CD14-positive monocyte (primary cell): ENCODE data around the gene ABCC4. TPM values are rescaled to one million over a fixed set of nuclear protein-coding genes. Genes with fewer than 3 reads are reported as not detected.

Experiments
- DNase-seq, 3 donors: peaks; one replicate each; pipeline ENCODE4 v3.0.0-alpha.2; 2011 to 2022
- H2AFZ ChIP-seq: 2 replicates; pipeline ENCODE4 v1.6.0; 2012; ENCODE audit warnings: mild to moderate bottlenecking, low read depth, low read length, inconsistent platforms; ENCODE audit not compliant: insufficient read depth, poor library complexity, severe bottlenecking
- H3K27ac ChIP-seq, 2 donors: 1 replicate in 1 of 2; 2 replicates in 1 of 2; pipeline ENCODE4 v1.5.1; 2012 to 2013; ENCODE audit warnings: low read length in 2 of 2, control low read depth in 1 of 2, inconsistent platforms in 1 of 2, low read depth in 1 of 2, mild to moderate bottlenecking in 1 of 2
- H3K27me3 ChIP-seq, 2 donors: one replicate each; pipeline versions ENCODE4 v1.6.0 to v1.6.1; 2011 to 2013; ENCODE audit warnings: low read length in 2 of 2; ENCODE audit not compliant: control insufficient read depth in 2 of 2, insufficient read depth in 2 of 2
- H3K36me3 ChIP-seq, 2 donors: replicated peaks in 1 of 2; 1 replicate in 1 of 2; 2 replicates in 1 of 2; pipeline versions ENCODE4 v1.5.1 to v1.6.1; 2012 to 2013; ENCODE audit warnings: low read length in 2 of 2, control low read depth in 1 of 2, inconsistent platforms in 1 of 2, mild to moderate bottlenecking in 1 of 2; ENCODE audit not compliant: insufficient read depth in 2 of 2, control insufficient read depth in 1 of 2
- H3K4me1 ChIP-seq, 2 donors: 1 replicate in 1 of 2; 2 replicates in 1 of 2; pipeline versions ENCODE4 v1.5.1 to v1.6.1; 2012 to 2013; ENCODE audit warnings: low read length in 2 of 2, control low read depth in 1 of 2, inconsistent platforms in 1 of 2, mild to moderate bottlenecking in 1 of 2, moderate library complexity in 1 of 2; ENCODE audit not compliant: insufficient read depth in 2 of 2, control insufficient read depth in 1 of 2
- H3K4me2 ChIP-seq: replicated peaks from 2 replicates; pipeline ENCODE3; 2012; ENCODE audit warnings: low read length, moderate library complexity, mild to moderate bottlenecking; ENCODE audit not compliant: poor library complexity, severe bottlenecking; ENCODE audit errors: extremely low read depth
- H3K4me3 ChIP-seq, 3 experiments: fragments of 200-600 bp in 1 of 3; sonication (generic) in 1 of 3; replicated peaks in 1 of 3; 1 replicate in 2 of 3; 2 replicates in 1 of 3; pipeline ENCODE4 v1.5.1; 2011 to 2013; ENCODE audit warnings: low read length in 3 of 3, mild to moderate bottlenecking in 3 of 3, control low read depth in 2 of 3, low read depth in 2 of 3, inconsistent platforms in 1 of 3, moderate library complexity in 1 of 3
- H3K79me2 ChIP-seq: 2 replicates; pipeline ENCODE4 v1.6.0; 2012; ENCODE audit warnings: mild to moderate bottlenecking, control low read depth, inconsistent platforms, low read length, moderate library complexity; ENCODE audit not compliant: insufficient read depth
- H3K9ac ChIP-seq: 2 replicates; pipeline ENCODE4 v1.6.0; 2017; ENCODE audit warnings: low read length, mild to moderate bottlenecking; ENCODE audit not compliant: insufficient read depth, poor library complexity, severe bottlenecking
- H3K9me3 ChIP-seq, 2 donors: replicated peaks in 1 of 2; 1 replicate in 1 of 2; 2 replicates in 1 of 2; pipeline versions ENCODE4 v1.5.1 to v1.6.1; 2012 to 2013; ENCODE audit warnings: low read length in 2 of 2, control low read depth in 1 of 2; ENCODE audit not compliant: control insufficient read depth in 1 of 2, insufficient read depth in 1 of 2
- H4K20me1 ChIP-seq: 2 replicates; pipeline ENCODE4 v1.6.0; 2012; ENCODE audit warnings: mild to moderate bottlenecking, low read length, control low read depth, moderate library complexity; ENCODE audit not compliant: insufficient read depth
- H3K27ac Mint-ChIP-seq, 7 donors: one replicate each; pipeline ENCODE4 v1.8.0; 2020; ENCODE audit warnings: mild to moderate bottlenecking in 7 of 7, mixed read lengths in 7 of 7, moderate library complexity in 6 of 7, inconsistent platforms in 2 of 7
- H3K27me3 Mint-ChIP-seq, 3 donors: one replicate each; pipeline ENCODE4 v1.8.0; 2021 to 2022; ENCODE audit warnings: low read depth in 3 of 3, mild to moderate bottlenecking in 3 of 3, mixed read lengths in 3 of 3, moderate library complexity in 3 of 3, inconsistent platforms in 1 of 3
- H3K36me3 Mint-ChIP-seq, 2 donors: one replicate each; pipeline ENCODE4 v1.8.0; 2020; ENCODE audit warnings: mixed read lengths in 2 of 2, inconsistent platforms in 1 of 2, mild to moderate bottlenecking in 1 of 2
- H3K4me1 Mint-ChIP-seq: one replicate; pipeline ENCODE4 v1.8.0; 2020; ENCODE audit warnings: mild to moderate bottlenecking, mixed read lengths
- H3K4me3 Mint-ChIP-seq, 2 donors: one replicate each; pipeline ENCODE4 v1.8.0; 2020; ENCODE audit warnings: mild to moderate bottlenecking in 2 of 2, mixed read lengths in 2 of 2, moderate library complexity in 1 of 2
- H3K9me3 Mint-ChIP-seq, 7 donors: one replicate each; pipeline ENCODE4 v1.8.0; 2020 to 2022; ENCODE audit warnings: mixed read lengths in 7 of 7, mild to moderate bottlenecking in 6 of 7, moderate library complexity in 6 of 7, inconsistent platforms in 2 of 7
- CTCF ChIP-seq: fragments of 200-600 bp; IDR thresholded peaks from one replicate; pipeline ENCODE4 v1.8.0; 2022; ENCODE audit warnings: antibody characterized with exemption, mild to moderate bottlenecking
- WGBS: methylation state at CpG from one replicate; pipeline ENCODE4 v1.1.5; 2013; ENCODE audit warnings: missing lambda C conversion rate; ENCODE audit not compliant: insufficient coverage; 5-methylcytosine and 5-hydroxymethylcytosine counted together
- intact Hi-C, 2 donors: fragments of 100-400 bp; cut with micrococcal nuclease; formaldehyde crosslinking; loops; one replicate each; pipeline versions ENCODE4 v1.15.0 to v1.15.1; 2023
- polyA plus RNA-seq, 3 donors: library from polyadenylated mRNA; depleted of rRNA in 1 of 3; unstranded in 2 of 3; stranded (reverse) in 1 of 3; fragments of 300-500 nt in 2 of 3; fragments of >200 nt in 1 of 3; fragmentation: Illumina TruSeq in 2 of 3; gene quantifications; 1 replicate in 2 of 3; 2 replicates in 1 of 3; pipeline ENCODE4 v1.2.3, GENCODE V29; 2012 to 2021

ABCC4 gene
- polyA plus RNA-seq, 3 donors, result 0.96 to 2.5 (median 1.7) TPM

- peaks cover 0 to 5% of the 10 kb centered on the region in 2 donors for H3K36me3 ChIP-seq
- DNase-seq, result no peak
- H3K9me3 Mint-ChIP-seq, result no peaks in the 10 kb centered on the region
- no peaks in the 10 kb centered on the region for H3K27me3 ChIP-seq
- no peak overlapping the region for H2AFZ ChIP-seq
- H3K9me3 ChIP-seq, result no peaks in the 10 kb centered on the region
- no peaks in the 10 kb centered on the region for H3K79me2 ChIP-seq
- H3K36me3 Mint-ChIP-seq, result peaks cover 9 to 12% of the 10 kb centered on the region in 2 donors
- WGBS, result 100% methylated on average over 4 of the region's 6 CpGs
- no peak overlapping the region for H3K27ac Mint-ChIP-seq
- peaks cover 0 to 2% (median 0%) of the 10 kb centered on the region in 3 donors for H3K27me3 Mint-ChIP-seq
- no peak for TF ChIP-seq CTCF
- peaks cover 2 to 8% of the 10 kb centered on the region in 2 donors for H3K4me1 ChIP-seq
- no peak overlapping the region for H3K27ac ChIP-seq
- H3K4me3 Mint-ChIP-seq, result no peak overlapping the region
- H3K4me1 Mint-ChIP-seq, result peaks cover 6% of the 10 kb centered on the region
- intact Hi-C loops, result no loop called here
- H3K4me3 ChIP-seq, result no peak overlapping the region
- no peak overlapping the region for H3K4me2 ChIP-seq
- H4K20me1 ChIP-seq, result no peaks in the 10 kb centered on the region
- no peak overlapping the region for H3K9ac ChIP-seq
Measured at GRCh38 chr13:95159458-95159857, 141.8 kb downstream of the ABCC4 start.

GRCh38 chr13:95156208-95156607 lies 145.0 kb downstream of the ABCC4 start:
- H3K9me3 ChIP-seq, result no peaks in the 10 kb centered on the region
- peaks cover 7 to 18% of the 10 kb centered on the region in 2 donors for H3K4me1 ChIP-seq
- no peak overlapping the region for H3K4me3 Mint-ChIP-seq
- no peaks in the 10 kb centered on the region for H3K79me2 ChIP-seq
- peaks cover 4 to 9% of the 10 kb centered on the region in 2 donors for H3K36me3 Mint-ChIP-seq
- DNase-seq, result no peak
- H3K9me3 Mint-ChIP-seq, result peaks cover 0 to 2% (median 0%) of the 10 kb centered on the region in 7 donors
- TF ChIP-seq CTCF, result no peak
- intact Hi-C loops, result no loop called here
- H3K27me3 ChIP-seq, result no peaks in the 10 kb centered on the region
- peaks cover 0 to 5% of the 10 kb centered on the region in 2 donors for H3K36me3 ChIP-seq
- WGBS, result no CpG with 5 or more reads among the region's 3 CpGs
- no peak overlapping the region for H3K9ac ChIP-seq
- H3K27ac Mint-ChIP-seq, result no peak overlapping the region
- no peak overlapping the region for H3K4me2 ChIP-seq
- no peak overlapping the region for H2AFZ ChIP-seq
- peaks cover 0 to 3% (median 1%) of the 10 kb centered on the region in 3 donors for H3K27me3 Mint-ChIP-seq
- no peak overlapping the region for H3K4me3 ChIP-seq
- peaks cover 19% of the 10 kb centered on the region for H3K4me1 Mint-ChIP-seq
- H3K27ac ChIP-seq, result no peak overlapping the region
- H4K20me1 ChIP-seq, result no peaks in the 10 kb centered on the region
